BLaER1 (cell line): ENCODE measurements around the gene ADGRD1.

Experiments used
- H3K27ac ChIP-seq: shearing (Covaris generic); formaldehyde crosslinking; 2 replicates; pipeline ENCODE4 v1.8.1; 2022
- H3K27me3 ChIP-seq: shearing (Covaris generic); formaldehyde crosslinking; 2 replicates; pipeline ENCODE4 v1.8.1; 2022
- H3K36me3 ChIP-seq: shearing (Covaris generic); formaldehyde crosslinking; 2 replicates; pipeline ENCODE4 v1.8.1; 2022
- H3K4me1 ChIP-seq: shearing (Covaris generic); formaldehyde crosslinking; 2 replicates; pipeline ENCODE4 v1.8.1; 2022
- H3K4me2 ChIP-seq: shearing (Covaris generic); formaldehyde crosslinking; 2 replicates; pipeline ENCODE4 v1.8.1; 2022
- H3K4me3 ChIP-seq: shearing (Covaris generic); formaldehyde crosslinking; 2 replicates; pipeline ENCODE4 v1.8.1; 2022
- H3K9ac ChIP-seq: shearing (Covaris generic); formaldehyde crosslinking; 2 replicates; pipeline ENCODE4 v1.8.1; 2022
- H3K9me3 ChIP-seq: shearing (Covaris generic); formaldehyde crosslinking; 2 replicates; pipeline ENCODE4 v1.8.1; 2022
- H4K20me1 ChIP-seq: shearing (Covaris generic); formaldehyde crosslinking; 2 replicates; pipeline ENCODE4 v1.8.1; 2022
- Cebpa-rat ChIP-seq: shearing (Covaris generic); IDR thresholded peaks from 2 replicates; pipeline ENCODE4 v1.8.1; 2022

Gene ADGRD1

DNA sequence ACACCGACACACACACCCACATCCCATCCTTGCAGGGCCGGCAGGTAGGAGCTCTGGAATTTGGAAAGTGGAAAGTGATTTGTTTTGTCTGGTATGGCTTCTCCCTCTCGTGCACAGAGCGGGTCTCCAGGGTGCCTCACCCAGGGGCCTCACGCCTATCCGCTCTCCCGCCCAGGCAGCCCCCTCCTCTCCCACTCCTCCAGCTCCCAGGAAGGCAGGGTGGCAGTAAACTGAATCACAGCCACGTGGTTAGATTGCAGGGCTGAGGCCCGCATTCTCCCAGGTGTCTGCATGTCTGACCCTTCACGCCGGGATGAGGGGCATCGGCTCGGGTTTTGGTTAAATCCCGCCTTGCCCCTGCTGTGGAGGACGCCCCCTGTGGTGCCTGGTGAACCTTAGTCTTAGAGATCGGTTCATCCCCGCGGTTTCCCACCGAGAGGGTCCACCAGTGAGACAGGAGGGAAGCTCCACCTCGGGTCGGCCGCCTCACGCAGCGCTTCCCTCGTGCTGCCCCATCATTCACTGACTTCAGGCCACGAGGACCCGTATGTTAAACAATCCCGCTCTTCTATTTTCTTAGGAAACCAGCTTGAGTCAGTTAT lies 64.4 kb downstream of the ADGRD1 start:
- H3K9me3 ChIP-seq, result no peaks in the 10 kb centered on the region
- peaks cover 57% of the 10 kb centered on the region for H3K4me1 ChIP-seq
- TF ChIP-seq Cebpa-rat, result no peak
- peak overlapping the region; percentile 41 for H3K27ac ChIP-seq
- H3K4me3 ChIP-seq, result no peak overlapping the region
- no peaks in the 10 kb centered on the region for H4K20me1 ChIP-seq
- no peak overlapping the region for H3K9ac ChIP-seq
- H3K4me2 ChIP-seq, result peak overlapping the region; percentile 23
- no peaks in the 10 kb centered on the region for H3K27me3 ChIP-seq
- H3K36me3 ChIP-seq, result peaks cover 49% of the 10 kb centered on the region

DNA sequence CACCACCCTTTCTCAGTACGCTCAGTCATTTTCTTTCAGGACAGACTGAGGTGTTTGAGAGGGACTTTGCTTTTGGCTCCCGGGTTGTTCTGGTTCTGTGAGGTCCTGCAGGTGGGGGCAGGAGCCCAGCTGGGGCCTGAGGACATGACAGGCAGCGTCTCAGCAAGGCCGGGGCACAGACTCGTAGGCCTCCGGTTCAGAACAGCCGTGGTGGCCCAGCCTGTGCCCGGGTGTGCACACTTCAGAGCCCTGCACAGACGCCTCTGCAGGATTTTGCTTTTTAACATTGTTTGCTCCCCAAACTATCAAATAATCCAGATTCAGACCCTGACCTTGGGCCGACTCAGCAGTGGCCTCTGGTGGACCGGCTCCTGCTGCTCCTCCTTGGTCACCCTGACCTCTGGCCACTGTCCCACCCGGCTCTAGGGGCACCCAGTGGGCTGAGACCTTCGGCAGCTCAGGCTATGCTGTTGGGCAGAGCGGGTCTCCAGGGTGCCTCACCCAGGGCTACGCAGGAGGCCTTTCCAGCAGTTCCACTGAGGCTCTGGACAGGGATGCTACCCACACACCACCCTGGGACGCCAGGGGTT lies 65.2 kb downstream of the ADGRD1 start:
- Histone ChIP-seq H3K9ac (no peak overlapping the region), H3K4me3 (no peak overlapping the region), H3K36me3 (peaks cover 41% of the 10 kb centered on the region), H3K4me1 (peaks cover 65% of the 10 kb centered on the region), H3K9me3 (no peaks in the 10 kb centered on the region), H3K4me2 (peak overlapping the region; percentile 23), H3K27ac (peak overlapping the region; percentile 41), H4K20me1 (no peaks in the 10 kb centered on the region), H3K27me3 (no peaks in the 10 kb centered on the region)
- no peak for TF ChIP-seq Cebpa-rat

DNA sequence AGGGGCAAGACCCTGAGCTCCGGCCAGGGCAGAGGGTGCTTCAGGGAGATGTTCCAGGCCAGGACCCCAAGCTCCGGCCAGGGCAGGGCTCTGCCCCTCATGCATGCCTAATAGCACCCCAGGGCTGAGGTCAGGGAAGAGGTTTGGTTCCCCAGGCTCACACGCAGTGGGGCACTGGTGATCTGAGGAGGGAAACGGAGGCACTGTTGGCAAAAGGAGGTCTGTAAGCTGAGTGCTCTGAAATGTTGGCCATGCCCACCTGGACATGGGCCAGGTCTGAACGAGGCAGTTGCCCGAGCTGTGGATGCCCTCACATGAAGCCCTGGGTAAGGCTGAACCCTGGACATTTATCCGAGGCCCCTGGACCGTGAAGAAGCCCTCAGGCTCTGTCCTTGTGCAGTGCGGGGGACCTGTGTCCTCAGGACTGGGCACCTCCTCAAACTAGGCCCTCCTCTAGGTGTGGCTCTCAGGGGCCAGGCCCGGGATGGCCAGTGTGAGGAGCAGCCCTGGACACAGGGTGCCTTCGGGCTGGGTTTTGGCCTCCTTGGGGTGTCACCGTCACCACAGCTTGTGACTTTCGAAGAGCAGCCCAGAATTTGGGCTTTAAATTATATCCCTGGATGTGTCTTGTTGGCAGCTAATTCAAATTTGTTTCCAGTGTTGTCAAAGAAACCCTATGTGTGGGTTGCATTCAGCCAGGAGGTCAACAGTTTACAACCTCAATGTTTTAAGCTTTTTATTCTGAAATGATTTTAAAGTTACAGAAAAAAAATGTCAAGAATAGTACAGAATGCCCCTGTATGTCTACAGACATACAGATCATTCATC lies 66.8 kb downstream of the ADGRD1 start:
- Histone ChIP-seq H3K36me3 (peaks cover 25% of the 10 kb centered on the region), H3K27me3 (no peaks in the 10 kb centered on the region), H3K27ac (peak overlapping the region; percentile 82), H3K4me2 (peak overlapping the region; percentile 83), H3K9ac (peak overlapping the region; percentile 34; the same call in 1 of the 2 replicates), H3K4me1 (peaks cover 81% of the 10 kb centered on the region), H3K9me3 (no peaks in the 10 kb centered on the region), H4K20me1 (no peaks in the 10 kb centered on the region), H3K4me3 (no peak overlapping the region)
- no peak for TF ChIP-seq Cebpa-rat

DNA sequence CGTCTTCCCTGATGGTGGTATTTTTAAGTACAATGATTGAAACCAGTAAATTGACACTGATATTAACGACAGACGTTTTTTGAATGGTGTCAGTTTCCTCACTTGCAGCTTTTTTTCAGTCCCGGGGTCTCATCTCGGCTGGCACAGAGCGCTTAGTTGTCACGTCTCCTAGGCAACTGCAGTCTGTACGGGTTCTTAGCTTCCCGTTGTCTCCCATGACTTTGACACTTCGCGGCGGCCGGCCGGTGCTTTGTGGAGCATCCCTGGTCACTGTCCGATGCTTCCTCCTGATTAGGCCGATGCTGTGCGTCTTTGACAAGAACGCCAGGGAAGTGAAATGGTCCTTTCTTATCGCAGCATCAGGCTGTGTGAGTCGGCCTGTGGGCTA lies 67.4 kb downstream of the ADGRD1 start:
- peaks cover 87% of the 10 kb centered on the region for H3K4me1 ChIP-seq
- no peak overlapping the region; the same call in 1 of the 2 replicates for H3K4me3 ChIP-seq
- no peaks in the 10 kb centered on the region for H3K9me3 ChIP-seq
- peak overlapping the region; percentile 83 for H3K4me2 ChIP-seq
- peak overlapping the region; percentile 82; the same call in 1 of the 2 replicates for H3K27ac ChIP-seq
- no peak for TF ChIP-seq Cebpa-rat
- peaks cover 19% of the 10 kb centered on the region for H3K36me3 ChIP-seq
- H4K20me1 ChIP-seq, result no peaks in the 10 kb centered on the region
- H3K27me3 ChIP-seq, result no peaks in the 10 kb centered on the region
- peak overlapping the region; percentile 34; the same call in 1 of the 2 replicates for H3K9ac ChIP-seq

DNA sequence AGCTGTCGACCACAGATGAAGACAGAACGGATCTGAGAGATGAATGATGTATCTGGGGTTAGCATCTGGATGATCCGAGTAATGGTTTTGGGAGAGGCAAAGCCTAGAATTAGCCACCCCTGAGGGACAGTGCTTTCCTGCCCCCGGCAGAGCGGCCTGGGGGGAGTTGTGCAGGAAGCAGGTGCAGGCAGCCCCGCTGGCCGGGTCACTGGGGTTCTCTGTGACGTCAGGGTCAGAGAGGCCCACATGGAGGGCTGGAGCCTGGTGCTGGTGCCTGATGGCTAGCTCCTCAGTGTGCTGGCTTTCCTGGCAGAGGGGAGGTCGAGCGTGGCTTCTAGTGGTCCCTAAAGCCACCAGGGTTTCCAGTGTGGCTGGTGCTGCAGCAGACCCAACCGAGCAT lies 70.3 kb downstream of the ADGRD1 start:
- Histone ChIP-seq H4K20me1 (no peaks in the 10 kb centered on the region), H3K27me3 (no peaks in the 10 kb centered on the region), H3K4me1 (peaks cover 100% of the 10 kb centered on the region), H3K4me2 (peak overlapping the region; percentile 83), H3K9ac (peak overlapping the region; percentile 66; the same call in 1 of the 2 replicates), H3K27ac (peak overlapping the region; percentile 82), H3K9me3 (no peaks in the 10 kb centered on the region), H3K36me3 (peaks cover 10% of the 10 kb centered on the region), H3K4me3 (peak overlapping the region; percentile 38; the same call in 1 of the 2 replicates)
- no peak for TF ChIP-seq Cebpa-rat

DNA sequence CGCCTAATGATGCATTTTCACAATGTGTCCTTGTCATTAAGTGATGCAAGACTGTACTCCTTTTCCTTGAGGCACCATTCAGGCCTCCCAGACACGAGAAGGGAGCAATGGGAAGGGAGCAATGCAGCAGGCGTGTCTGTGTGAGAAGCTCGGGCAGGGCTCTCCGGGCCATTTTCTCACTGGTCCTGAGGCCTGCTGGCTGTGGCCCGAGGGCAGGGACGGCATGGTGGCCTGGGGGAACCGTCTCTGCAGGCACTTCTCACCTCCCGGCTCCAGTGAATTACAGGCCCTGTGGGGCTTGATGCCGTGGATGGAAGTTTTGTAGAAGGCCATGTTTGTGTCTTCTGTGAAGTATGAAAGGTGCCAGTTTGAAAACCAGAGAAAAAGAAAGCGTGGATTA lies 71.0 kb downstream of the ADGRD1 start:
- peaks cover 100% of the 10 kb centered on the region for H3K4me1 ChIP-seq
- H3K4me2 ChIP-seq, result peak overlapping the region; percentile 83
- H3K36me3 ChIP-seq, result peaks cover 10% of the 10 kb centered on the region
- H3K9me3 ChIP-seq, result no peaks in the 10 kb centered on the region
- H3K4me3 ChIP-seq, result peak overlapping the region; percentile 6; the same call in 1 of the 2 replicates
- peak overlapping the region; percentile 82 for H3K27ac ChIP-seq
- TF ChIP-seq Cebpa-rat, result no peak
- no peaks in the 10 kb centered on the region for H4K20me1 ChIP-seq
- H3K27me3 ChIP-seq, result no peaks in the 10 kb centered on the region
- H3K9ac ChIP-seq, result peak overlapping the region; percentile 66

DNA sequence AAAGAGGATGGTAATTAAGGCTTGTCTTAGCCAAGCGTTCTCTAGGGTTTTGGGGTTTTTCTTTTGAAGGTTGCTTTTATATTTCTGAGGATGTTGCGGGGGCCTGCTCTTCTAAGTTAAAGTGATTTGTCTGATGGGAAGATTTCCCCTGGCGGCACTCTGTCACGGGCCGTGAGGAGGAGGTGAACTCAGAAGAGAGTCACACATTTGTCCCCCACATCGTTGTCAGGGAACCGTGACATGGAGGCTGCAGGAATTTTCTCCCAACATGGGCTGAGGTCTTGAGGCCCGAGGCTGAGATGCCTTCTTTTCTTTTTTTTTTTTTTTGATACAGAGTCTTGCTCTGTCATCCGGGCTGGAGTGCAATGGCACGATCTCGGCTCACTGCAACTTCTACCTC lies 71.5 kb downstream of the ADGRD1 start:
- Histone ChIP-seq H3K36me3 (peaks cover 10% of the 10 kb centered on the region), H3K9ac (peak overlapping the region; percentile 66), H3K4me3 (peak overlapping the region; percentile 6; the same call in 1 of the 2 replicates), H3K27ac (peak overlapping the region; percentile 82), H3K27me3 (no peaks in the 10 kb centered on the region), H4K20me1 (no peaks in the 10 kb centered on the region), H3K4me2 (peak overlapping the region; percentile 83), H3K9me3 (no peaks in the 10 kb centered on the region), H3K4me1 (peaks cover 100% of the 10 kb centered on the region)
- TF ChIP-seq Cebpa-rat, result no peak

DNA sequence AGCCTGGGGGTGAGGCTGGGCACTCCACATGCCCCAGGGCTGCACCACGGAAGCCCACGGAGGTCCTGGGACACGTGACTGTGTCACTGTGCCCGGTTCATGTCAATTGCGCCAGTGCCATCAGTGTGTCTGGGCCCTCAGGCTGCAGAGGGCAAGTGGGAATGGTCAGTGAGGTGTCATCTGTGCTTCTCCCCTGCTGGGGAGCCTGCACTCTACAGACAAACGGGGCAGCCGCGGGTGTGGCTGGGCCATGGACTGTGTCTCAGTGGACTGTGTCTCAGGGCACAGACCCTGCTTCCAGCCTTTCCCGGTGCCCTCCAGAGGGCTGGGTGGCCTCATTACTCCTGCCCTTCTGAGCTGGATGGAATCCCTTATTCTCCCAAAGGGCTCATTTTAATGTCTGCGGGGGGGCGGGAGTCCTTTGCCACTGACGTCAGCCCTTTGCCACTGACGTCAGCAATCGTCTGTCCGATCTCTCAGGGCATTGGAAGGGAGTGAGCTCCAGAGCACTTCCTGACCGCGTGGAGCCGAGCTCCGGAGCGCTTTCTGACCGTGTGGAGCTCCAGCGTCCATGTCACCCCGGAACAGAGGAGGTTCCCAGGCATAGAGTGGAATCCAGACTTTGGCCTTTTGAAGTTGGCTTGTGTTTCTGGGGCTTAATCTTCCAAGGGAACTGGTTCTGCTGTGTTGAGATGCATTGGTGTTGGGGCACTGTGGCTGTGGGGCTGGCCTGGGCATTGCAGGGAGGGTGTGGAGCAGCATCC lies 72.4 kb downstream of the ADGRD1 start:
- Histone ChIP-seq H4K20me1 (no peaks in the 10 kb centered on the region), H3K4me2 (peak overlapping the region; percentile 83), H3K9ac (peak overlapping the region; percentile 66), H3K27ac (peak overlapping the region; percentile 82), H3K4me3 (no peak overlapping the region), H3K27me3 (no peaks in the 10 kb centered on the region), H3K4me1 (peaks cover 100% of the 10 kb centered on the region), H3K9me3 (no peaks in the 10 kb centered on the region), H3K36me3 (peaks cover 10% of the 10 kb centered on the region)
- no peak for TF ChIP-seq Cebpa-rat

DNA sequence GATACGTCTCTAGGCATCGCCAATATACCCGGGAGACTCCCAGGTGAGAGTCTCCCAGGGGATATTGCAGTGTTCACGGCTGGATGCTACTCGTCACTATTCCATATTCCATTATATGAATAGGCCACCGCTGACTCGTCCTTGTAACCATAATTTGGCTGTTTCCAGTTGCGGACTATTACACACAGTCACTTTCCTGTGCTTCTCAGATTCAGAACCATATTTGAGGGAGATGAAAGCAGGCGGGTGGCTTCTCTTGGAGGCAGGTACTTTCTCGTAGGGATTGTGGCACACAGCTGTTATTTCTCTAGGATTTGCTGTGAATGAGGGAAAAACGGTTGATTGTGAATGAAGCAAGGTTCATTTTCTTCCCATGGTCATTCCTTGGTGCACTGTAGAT lies 73.0 kb downstream of the ADGRD1 start:
- Histone ChIP-seq H3K9ac (peak overlapping the region; percentile 27; the same call in 1 of the 2 replicates), H3K4me2 (peak overlapping the region; percentile 83), H3K4me3 (no peak overlapping the region), H3K27ac (no peak overlapping the region), H3K4me1 (peaks cover 100% of the 10 kb centered on the region), H4K20me1 (no peaks in the 10 kb centered on the region), H3K9me3 (no peaks in the 10 kb centered on the region), H3K27me3 (no peaks in the 10 kb centered on the region), H3K36me3 (peaks cover 10% of the 10 kb centered on the region)
- TF ChIP-seq Cebpa-rat, result no peak
